Measurements from ENCODE around the gene DOCK8. TPM values are rescaled to one million over a fixed set of nuclear protein-coding genes. Genes with fewer than 3 reads are reported as not detected.

The DOCK8 gene
- total and polyA plus RNA-seq, 2 experiments from 2014 or later: 0.94 to 1.2 TPM

- DNase-seq (ENCODE audit: low spot score) (no peak), ATAC-seq (no peak)
- H3K4me1 ChIP-seq (ENCODE audit: insufficient read depth): peaks cover 4% of the 10 kb centered on the region; the same call in 1 of the 2 replicates
- H3K27ac Mint-ChIP-seq: no peak overlapping the region
- H3K36me3 ChIP-seq (ENCODE audit: insufficient read depth): no peaks in the 10 kb centered on the region
- no peaks in the 10 kb centered on the region for H3K9me2 ChIP-seq (ENCODE audit: insufficient read depth)
- no peak overlapping the region for H3K27ac ChIP-seq (ENCODE audit: low read depth)
- no peaks in the 10 kb centered on the region for H3K9me3 Mint-ChIP-seq
- H3K27me3 Mint-ChIP-seq (ENCODE audit: insufficient read depth, low read depth, poor library complexity): peaks cover 5% of the 10 kb centered on the region
- no peaks in the 10 kb centered on the region for H4K20me1 ChIP-seq (replicated peaks; ENCODE audit: insufficient read depth)
- no peaks in the 10 kb centered on the region for H3K36me3 Mint-ChIP-seq (ENCODE audit: low read depth)
- H3K4me2 ChIP-seq: no peak overlapping the region
- H3F3A ChIP-seq (replicated peaks; ENCODE audit: low read depth): no peaks in the 10 kb centered on the region
- no peak overlapping the region for H2AFZ ChIP-seq
- TF ChIP-seq ZNF331 (CRISPR knock-in tag; IDR thresholded peaks at IDR 0.05; ENCODE audit: low read depth) (no peak), CTCF (conservative IDR thresholded peaks at IDR 0.05; ENCODE audit: low read depth in 2 of 2) (no peak), CREB1 (CRISPR knock-in tag; IDR thresholded peaks at IDR 0.05; ENCODE audit: low read depth) (no peak), EZH2phosphoT487 (IDR thresholded peaks at IDR 0.05; ENCODE audit: unreplicated experiment) (no peak), REST (IDR thresholded peaks at IDR 0.05; ENCODE audit: unreplicated experiment) (no peak), POLR2AphosphoS5 (IDR thresholded peaks at IDR 0.05; ENCODE audit: low read depth) (no peak), ETS1 (IDR thresholded peaks at IDR 0.05) (no peak), ZNF114 (CRISPR knock-in tag; IDR thresholded peaks at IDR 0.05) (no peak), JUNB (IDR thresholded peaks at IDR 0.05; ENCODE audit: unreplicated experiment) (no peak), STAT1 (IDR thresholded peaks at IDR 0.05; ENCODE audit: unreplicated experiment) (no peak), EZH2 (IDR thresholded peaks at IDR 0.05; ENCODE audit: low read depth, unreplicated experiment) (no peak), NANOG (IDR thresholded peaks at IDR 0.05; ENCODE audit: borderline replicate concordance) (no peak), ZNF462 (CRISPR knock-in tag; IDR thresholded peaks at IDR 0.05) (no peak)
- no peak overlapping the region for H3K4me3 ChIP-seq
- H3K4me1 Mint-ChIP-seq: peaks cover 12% of the 10 kb centered on the region; the same call in 2 of the 3 replicates
- no peaks in the 10 kb centered on the region for H3K79me2 ChIP-seq (replicated peaks; ENCODE audit: insufficient read depth)
- no peak overlapping the region for H3K4me3 Mint-ChIP-seq
- H3K27me3 ChIP-seq (ENCODE audit: insufficient read depth): no peaks in the 10 kb centered on the region
Observed at GRCh38 chr9:318646-319045, 104.0 kb downstream of the DOCK8 start.

All from GM23338 (cell line).